Eye (tissue), 1 donor: ENCODE results near the gene OSBPL3.
A peak's percentile ranks its signal among the peaks of the same experiment; 100 is the strongest.

ENCODE experiments used
- DNase-seq: peaks from one replicate; pipeline ENCODE4 v3.0.0-alpha.2; 2015

Gene OSBPL3

DNA sequence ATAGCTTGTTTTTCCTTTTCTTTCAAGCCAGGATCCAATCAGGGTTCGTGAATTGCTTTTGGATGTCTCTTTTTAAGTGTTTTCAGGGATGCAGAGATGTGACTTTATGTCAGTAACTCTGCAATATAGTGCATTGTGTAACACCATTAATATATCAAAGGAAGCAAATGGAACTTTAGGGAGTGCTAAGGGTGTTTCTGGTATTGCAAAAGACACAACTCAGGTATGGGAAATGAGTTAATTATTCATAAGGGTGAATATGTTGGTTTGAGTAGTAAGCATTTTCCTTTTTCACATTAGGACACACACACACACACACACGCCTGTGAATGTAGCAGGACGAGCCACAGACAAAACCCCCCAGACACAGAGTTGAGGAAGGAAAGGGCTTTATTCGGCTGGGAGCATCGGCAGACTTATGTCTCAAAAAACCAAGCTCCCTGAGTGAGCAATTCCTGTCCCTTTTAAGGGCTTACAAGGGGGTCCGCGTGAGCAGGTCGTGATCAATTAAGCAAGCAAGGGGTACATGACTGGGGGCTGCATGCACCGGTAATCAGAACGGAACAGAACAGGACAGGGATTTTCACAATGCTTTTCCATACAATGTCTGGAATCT, 190.9 kb downstream of the OSBPL3 start:
- DNase-seq, result no peak

DNA sequence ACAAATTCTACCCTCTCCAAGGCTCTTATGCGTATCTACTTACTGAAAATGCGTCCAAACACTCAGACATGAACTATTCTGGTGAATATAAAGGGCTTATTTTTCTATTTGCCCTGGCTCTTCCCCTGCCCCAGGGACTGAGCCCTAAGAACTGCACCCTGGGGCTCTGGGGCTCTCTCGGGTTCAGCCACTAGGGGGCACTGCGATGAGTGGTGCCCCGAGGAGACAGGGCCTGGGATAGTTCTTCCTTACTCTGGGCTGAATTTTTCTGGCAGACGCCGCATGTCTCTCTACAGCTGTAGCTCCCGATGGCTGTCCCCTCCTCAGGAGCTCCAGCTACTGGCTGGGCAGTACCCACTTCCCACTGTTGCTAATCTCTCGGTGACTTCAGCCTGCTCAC, 191.9 kb downstream of the OSBPL3 start:
- DNase-seq, result no peak

DNA sequence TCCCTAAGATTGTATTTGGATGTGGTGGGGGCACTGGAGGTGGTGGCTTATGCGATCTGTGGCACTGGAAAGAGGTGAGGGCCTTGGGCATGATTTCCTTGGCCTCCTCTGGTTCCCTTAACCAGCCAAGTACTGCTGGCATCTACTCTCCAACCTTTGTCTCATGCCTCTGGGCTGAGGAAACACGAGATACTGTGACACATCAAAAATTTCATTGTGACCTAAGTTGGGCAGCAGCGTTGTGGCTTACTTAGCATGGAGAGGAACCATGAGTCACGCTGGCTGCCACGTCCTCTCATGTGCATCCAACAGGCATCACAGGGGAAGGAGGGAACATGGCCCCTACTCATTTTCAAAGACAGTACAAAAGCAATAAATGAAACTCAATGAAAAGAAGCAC, 193.0 kb downstream of the OSBPL3 start:
- peak; percentile 15 for DNase-seq

DNA sequence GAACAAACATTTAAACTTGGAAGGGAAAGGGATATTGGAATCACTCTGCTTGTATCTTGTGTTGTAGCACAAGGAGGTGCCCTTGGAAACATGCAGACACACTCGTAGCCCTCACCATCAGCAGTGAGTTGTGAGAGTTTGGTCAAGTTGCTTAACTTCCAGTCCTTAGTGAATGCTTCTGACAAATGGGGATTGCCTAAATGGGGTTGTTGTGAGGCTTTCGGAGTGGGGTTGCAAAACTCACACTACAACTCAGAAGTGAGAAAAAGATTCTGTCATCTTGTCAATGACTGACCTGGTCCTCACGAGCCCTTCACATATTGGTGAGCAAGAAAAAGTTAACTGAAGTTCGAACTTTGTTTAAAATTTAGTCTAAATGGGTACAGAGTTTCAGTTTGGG, 193.7 kb downstream of the OSBPL3 start:
- no peak for DNase-seq

DNA sequence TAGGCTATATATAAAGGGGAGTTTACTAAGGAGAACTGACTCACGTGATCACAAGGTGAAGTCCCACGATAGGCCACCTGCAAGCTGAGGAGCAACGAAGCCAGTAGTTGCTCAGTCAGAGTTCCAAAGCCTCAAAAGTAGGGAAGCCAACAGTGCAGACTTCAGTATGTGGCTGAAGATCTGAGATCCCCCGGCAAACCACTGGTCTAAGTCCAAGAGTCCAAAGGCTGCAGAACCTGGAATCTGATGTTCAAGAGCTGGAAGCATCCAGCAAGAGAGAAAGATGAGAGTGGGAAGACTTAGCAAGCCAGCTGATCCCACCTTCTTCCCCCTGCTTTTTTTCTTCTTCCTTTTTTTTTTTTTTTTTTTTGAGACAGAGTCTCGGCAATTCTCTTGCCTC, 195.7 kb downstream of the OSBPL3 start:
- no peak for DNase-seq

DNA sequence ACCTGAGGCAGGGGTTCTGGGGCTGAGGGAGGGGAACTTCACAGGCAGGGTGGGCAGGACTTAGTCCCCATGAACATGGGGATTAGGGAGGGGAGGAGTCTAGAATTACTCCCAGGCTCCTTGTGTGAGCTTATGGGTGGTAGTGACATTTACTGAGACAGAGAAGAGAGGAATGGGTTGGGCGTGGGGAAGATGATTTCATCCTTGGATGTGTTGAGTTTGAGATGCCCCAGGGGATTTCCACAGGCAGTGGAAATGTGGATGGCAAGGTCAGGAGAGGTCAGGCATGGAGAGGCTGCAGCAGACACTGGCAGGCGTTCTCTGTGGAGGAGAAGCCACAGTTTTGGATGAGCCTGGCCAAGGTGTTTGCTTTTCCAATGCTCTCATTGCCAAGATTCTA, 196.3 kb downstream of the OSBPL3 start:
- DNase-seq, result no peak

DNA sequence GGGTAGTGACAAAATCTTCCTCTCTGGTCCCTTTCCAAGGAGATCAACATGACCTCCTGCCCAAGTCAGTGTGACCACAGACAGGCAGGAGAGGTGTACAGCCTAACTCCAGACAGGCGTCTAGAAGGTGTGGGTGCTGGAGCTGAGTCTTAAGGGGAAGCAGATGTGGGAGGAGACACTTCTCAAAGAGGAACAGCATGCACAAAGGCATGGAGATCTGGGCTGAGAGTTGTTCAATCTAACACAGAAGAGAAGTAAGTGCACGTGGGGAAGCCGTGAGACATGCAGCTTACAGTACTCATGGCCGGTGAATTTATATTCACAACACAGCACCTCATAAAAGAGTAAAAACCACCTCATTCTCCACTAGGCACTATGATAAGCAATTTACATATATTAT, 198.9 kb downstream of the OSBPL3 start:
- no peak for DNase-seq

DNA sequence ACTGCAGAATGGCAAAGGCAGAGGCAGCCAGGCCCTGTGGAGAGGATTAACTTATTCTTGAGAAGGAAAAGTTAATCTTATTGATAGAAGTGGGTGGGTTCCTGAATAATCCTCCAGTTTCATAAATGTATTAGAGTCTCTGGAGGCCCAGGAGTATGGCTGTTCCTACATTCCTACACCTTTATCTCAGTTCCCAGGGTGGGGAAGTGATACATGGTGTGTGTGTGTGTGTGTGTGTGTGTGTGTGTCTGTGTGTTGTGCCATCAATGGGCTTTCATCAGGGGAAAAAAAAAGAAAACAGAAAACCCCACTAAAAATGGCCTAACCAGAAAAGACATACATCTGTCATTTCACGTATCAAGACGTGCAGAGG, 200.7 kb downstream of the OSBPL3 start:
- DNase-seq, result no peak

DNA sequence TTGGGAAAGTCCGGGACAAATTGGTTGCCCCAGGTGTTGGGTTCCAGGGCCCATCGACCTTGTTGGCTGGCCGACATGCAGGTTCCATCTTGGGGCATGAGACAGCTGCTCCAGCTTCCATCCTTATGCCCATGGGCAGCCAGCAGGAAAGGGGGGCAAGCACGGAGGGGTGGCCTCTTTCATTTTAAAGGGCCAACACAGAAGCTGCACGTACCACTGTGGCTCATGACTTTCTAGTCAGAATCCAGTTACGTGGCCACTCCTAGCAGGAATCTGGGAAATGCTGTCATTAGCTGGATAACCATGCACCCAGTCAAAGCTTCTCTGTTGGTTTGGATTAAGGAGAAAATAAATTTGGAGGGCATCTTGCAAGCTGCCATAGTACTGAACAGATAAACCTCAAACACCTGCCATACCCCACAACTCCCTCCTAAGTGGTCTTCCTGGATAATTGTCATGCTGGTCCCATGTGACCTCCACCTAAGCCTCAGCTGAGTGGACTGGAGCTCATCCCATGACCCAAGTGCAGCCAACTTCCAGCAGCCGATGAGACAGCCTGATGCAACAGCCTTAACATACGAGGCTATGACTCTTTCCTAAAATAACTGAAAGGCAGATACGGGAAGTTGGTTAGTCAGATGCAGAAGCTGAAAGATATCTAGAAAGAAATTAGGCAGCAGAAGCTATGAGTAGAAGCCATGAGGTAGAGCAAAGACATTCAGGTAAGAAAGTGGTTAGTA, 201.3 kb downstream of the OSBPL3 start:
- no peak for DNase-seq

DNA sequence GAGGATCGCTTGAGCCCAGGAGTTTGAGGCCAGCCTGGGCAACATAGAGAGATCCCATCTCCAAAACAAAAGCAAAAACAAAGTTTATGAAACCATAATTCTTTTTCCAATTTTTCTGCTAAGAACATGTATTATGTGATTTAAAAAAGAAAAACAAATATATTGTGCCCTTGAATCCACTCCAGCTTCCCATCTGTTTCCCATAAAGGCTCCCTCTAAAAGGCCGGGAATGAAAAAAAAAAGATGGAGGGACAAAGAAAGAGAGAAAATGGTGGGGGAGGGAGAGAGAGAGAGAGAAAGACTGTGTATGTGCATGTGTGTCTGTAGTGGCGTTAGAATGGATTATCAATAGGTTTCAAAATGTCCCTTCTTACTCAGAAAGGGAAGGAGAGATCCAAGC, 202.2 kb downstream of the OSBPL3 start:
- DNase-seq, result peak; percentile 39

DNA sequence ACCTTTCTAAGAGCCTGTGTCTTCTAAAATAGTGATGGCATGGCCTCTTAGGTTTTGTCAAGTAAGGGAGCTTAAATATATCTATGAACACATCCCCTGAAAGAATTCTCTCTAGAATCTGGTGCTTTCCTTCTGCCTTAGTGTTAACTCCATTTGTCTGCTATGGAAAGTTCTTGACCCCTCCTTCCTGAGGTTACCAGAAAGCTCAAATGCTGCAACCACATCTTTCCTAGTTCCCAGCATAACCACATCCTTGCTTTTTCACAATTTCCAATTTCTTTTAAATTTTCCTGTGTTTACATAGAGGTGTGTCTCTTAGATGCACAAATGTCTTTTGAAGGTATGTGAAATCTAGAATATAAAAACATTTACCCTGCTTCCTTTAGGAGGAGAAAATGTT, 206.3 kb downstream of the OSBPL3 start:
- DNase-seq, result no peak

DNA sequence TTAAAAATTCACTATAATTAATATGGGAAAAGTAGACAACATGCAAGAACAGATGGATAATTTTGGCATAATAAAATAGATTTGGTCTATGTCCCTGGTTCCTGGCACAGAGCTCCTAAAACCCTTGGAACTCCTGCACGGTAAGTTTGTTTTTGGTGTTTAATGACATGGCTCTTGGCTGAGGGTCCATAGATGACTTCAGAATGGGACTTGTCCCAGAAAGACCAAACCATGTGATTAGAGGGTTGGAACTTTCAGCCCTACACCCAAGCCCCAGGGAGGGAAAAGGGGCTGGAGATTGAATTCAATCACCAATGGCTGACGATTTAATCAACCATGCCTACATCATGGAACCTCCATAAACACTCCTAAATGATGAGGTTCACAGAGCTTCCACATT, 210.1 kb downstream of the OSBPL3 start:
- DNase-seq, result no peak

DNA sequence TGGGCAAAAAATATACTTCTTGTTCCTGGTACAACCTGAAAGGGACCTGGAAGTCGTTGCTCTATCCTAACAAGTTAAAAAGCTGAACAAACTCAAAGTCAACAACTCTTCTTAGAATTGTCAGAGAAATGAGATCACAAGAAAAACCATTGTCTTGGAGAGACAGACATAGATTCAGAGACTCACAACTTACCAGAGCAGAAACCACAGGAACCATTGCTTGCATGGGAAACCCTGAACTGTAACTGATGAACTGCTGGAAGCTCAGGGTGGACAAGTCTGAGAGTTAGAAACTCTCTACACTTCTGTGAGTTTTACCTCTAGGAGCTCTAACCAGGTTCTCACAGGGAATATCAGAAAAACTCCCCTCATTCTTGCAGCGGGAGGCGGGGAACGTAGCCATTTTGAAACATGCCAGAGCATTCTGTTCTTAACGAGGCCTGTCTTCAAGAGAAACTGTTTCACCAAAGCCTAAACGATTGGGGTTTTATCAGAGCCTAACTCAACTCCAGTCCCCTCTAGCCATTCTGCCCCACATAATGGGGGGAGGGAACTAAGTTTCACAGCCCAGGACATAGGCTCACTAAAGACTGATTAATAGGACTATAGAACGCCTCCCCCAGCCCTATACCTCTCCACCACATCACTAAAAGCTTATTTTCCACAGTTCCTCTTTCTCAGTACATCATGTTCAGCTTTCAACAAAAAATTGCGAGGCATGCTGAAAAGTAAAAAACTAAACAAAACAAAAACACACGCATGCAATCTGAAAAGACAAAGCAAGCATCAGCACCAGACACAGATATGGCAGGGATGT, 210.8 kb downstream of the OSBPL3 start:
- no peak for DNase-seq

DNA sequence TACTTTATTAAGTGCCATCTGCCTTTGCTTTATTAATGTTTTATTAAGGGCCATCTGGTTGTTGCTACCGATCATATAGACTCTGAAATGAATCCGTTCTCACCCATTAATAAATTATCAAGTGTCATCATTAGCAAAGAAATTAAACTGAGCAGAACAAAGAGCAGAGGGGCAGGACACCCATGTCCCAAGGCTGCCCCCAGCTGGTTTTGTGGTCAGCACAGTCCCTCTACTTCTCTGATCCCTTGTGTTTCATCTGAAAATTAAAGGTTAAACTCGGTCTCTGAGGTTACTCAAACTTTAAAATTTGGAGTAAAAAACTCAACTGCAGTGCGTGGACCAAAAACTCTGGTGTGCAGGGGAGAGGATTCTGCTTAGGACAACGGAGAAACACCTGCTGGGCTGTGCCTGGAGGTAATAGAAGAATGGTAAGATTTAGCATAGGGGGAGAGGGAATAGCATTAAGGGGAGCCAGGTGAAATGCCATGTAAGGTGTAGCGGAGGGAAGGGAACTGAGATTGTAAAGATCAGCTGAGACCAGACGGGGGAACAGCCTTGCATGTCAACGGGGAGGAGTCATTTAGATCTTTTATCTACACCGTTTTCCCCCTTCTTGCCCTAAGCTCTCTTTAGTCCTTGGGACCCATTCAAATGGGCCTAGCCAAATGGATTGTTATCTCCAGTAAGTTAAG, 212.0 kb downstream of the OSBPL3 start:
- peak; percentile 32 for DNase-seq

DNA sequence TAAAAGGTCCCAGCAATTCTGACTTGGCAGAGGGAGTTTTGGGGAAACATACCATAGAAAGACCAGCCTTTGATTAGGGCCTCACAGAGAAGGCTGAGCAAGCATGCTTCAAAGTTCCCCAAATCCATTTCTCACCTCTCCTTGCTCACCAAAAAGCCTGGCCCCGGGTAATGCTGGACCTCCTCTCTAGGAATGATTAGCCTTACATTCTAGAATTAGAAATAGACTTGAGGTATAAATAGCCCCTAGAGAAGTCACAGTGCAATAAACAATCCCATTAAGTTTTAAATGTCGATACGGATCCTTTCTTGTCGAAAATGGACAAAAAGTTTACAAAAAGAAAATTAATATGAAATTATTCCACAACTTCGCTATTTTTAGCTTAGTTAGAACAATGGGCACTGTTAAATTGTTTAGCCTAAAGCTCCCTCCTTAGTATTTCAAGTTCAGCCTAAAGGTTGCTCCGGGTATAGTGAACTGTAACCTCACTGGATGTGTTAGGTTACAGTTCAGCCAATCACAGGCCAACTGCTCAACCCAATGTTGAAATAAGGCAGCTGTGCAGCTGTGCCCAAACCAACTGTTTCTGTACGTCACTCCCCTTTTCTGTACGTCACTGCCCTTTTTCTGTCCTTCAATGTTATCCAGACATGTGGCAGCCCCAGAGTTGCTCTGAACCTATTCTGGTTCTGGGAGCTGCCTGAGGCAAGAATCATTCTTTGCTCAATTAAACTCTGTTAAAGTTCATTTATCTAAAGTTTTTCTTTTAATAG, 214.8 kb downstream of the OSBPL3 start:
- no peak for DNase-seq

DNA sequence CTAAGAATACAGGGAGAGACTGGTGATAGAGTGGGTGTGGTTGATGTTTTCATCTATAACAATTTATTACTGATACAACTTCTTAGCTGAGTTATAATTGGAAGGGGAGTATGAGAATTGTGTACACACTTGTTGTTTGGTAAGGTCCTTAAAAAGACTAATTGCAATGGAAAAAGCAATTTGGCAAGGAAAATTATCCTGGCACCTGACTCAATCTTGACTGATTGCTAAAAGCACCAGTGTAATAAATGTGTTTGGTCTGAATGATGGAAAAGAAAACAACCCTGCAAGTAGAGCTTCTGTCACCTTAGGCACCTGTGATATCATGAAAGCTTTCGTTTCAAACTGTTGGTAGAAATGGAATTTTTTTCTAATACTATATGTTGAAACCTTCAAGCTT, 216.0 kb downstream of the OSBPL3 start:
- DNase-seq, result no peak

DNA sequence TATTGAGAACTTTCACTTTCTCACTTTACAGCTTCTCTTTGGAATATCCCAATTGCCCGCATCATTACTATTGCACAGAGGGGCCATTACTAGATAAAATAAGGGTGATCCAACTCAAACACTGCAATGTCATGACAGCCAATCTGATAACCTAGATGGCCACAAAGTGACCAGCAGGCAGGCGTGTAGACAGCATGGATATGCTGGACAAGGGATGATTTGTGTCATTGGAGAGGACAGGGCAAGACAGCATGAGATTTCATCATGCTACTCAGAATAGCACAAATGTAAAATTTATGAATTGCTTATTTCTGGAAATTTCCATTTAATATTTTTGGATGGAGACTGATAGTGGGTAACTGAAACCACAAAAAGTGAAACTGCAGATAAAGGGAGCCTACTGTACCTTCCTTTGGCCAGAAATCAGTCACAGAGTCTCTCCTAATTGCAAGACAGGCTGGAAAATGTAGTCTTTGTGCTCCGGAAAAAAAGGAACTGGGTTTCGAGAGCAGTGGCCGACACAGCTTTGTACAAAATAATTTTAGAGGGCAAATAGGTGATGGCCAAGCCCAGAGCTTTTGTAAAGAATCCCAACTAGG, 216.6 kb downstream of the OSBPL3 start:
- DNase-seq, result no peak

DNA sequence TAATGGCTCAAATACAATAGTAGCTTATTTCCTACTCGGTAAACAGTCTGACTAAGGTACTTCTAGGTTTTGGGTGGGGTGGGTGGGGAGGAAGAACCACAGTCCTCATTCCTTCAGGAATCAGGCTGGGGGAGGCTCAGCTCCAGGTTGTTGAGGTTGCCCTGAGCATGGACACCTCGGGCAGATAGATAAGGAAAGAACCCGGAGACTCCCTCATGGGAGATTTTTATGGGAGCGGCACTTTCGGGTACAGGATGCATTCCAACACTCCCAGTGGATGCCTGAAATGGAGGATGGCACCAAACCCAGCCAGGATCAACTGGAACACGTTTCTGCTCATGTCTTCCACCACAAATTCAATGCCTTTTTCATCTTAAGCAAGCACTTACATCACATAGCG, 217.2 kb downstream of the OSBPL3 start:
- DNase-seq, result no peak

DNA sequence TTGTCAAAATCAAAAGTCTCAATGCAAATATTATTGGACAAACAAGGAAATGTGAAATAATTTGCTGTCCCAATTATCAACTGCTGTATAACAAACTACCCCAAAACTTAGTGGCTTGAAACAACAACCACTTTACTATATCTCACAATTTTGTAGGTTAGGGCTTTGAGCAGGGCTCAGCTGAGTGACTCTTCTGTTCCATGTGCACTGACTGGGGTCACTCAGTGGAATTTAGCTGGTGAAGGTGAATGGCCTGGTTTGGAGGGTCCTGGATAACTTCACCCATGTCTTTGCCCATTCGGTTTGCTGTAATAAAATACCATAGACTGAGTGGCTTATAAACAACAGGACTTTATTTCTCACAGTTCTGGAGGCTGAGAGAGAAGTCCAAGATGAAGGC, 219.0 kb downstream of the OSBPL3 start:
- DNase-seq, result no peak

DNA sequence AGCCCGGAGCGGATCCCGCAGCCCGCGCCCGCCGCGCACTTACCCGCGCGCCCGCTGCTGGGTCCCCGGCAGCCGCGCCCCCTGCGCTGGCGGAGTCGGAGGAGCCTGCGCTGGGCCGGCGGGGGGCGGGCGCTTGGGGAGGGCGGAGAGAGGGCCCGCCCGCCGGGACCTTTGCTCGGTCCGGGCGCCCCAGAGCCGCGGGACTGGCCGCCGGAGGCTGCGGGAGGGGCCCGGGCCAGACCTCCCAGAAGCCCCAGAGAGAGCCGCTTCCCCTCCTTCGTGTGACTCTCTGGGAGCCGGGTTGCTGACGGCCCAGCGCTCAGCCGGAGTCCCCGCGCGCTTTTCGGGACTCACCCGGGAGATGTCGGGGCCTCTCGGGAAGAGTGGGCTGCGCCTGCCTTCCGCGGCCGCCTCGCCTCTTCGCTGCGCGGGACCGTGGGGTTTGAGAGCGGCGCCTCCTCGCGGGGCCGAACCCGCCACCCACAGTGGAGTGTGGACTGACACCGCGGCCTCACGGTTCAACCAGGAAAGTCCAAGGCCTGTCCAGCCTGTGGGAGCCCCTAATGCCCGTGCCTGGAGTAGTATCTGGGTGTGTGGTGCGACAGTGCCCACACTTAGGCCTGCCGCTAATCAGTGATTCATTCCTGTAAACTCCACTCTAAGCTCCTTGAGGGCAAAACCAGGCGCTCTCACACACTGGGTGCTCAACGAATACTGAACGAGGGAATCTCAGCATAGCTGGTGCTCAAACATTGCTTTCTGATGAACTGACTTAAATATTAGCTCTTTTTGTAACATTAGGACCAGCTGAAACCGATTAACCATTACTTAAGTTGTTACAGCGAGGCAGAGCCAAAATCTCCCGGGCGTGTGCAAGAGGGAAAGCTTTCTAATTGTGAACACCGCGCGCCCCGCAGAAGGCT, 222.4 kb downstream of the OSBPL3 start, which contains the start of gene GSDME:
Gene GSDME, minus strand, starts transcription at position 112 of the 923 bp plus-strand sequence. CDS start 7,690 bp downstream, outside the sequence.
- DNase-seq, result peak; percentile 87
